Suppressor macrophage treated with lipopolysaccharide for 1 hour (primary cell): ENCODE measurements around the gene SHISAL2A.

Source experiments
- DNase-seq, 3 donors: peaks; one replicate each; pipeline ENCODE4 v3.0.0-alpha.2; 2020 to 2022

Gene SHISAL2A

DNA sequence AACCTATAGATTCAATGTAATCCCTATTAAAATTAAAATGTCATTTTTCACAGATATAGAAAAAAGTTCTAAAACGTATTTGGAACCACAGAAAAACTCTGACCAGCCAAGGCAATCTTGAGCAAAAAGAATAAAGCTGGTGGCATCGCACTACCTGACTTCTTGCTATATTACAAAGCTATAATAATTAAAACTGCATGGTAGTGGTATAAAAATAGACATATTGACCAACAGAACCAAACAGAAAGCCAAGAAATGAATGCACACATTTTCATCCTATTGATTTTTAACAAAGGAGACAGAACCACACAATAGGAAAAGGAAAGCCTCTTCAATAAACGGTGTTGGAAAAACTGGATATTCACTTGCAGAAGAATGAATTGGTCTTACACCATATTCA lies 9.2 kb upstream of the SHISAL2A start:
- no peak for DNase-seq

DNA sequence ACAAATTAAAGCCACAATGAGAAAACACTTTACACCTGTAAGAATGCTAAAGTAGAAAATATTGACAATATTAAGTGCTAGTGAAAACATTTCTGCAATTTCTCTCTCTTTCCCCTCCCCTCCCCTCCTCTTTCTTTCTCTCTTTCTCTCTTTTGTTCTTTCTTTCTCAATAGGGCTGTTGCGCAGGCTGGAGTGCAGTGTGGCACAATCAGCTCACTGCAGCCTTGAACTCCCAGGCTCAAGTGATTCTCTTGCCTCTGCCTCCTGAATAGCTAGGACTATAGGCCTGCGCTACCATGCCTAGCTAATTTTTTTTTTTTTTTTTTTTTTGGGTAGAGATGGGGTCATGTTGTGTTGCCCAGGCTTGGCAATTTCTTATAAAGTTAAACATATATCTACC lies 5.9 kb upstream of the SHISAL2A start:
- no peak for DNase-seq

DNA sequence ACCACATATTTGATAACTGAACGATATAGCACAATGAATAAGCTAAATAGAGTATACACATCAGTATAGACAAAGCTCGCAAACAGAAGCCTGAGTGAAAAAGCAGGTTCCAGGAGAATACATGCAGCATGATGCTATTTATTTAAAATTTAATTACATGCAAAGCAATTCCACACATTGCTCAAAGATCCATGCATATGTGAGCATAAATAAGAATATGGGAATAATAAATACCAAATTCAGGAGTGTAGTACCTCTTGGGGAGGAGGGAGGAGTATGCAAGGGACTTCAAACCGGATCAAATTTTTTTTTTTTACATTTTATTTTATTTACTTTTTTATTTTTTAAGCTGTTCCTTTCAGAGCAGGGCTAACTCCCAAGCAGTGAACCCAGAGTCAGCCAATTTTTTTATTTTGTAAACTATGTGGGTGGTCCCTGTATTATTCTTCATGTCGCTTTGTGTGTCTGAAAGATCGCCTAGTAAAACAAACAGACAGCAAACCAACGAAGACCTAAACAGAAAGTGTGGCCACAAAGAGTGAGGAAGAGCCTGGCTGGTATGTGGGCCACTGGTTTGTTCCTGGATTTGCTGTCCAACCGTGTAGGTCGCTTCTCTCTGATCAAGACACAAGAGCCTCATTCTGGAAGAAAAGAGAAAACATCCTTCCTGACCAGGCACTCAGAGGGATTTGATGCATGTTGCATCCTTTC lies 4.2 kb upstream of the SHISAL2A start:
- no peak for DNase-seq

DNA sequence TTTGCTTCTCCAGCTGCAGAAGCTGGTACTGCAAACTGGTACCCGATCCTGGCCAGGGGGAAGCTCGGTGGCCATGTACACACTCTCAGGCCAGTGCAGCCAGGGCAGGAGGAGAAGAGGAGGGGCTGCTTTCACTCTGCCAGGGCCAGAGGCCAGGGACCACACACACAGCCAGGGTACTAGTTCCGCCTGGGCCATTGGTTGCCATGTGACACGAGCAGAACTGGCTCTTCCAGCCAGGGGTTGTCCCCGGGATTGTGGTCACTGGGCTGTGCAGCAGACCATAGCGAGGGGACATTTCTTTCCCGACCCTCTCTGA lies 3.7 kb upstream of the SHISAL2A start:
- no peak for DNase-seq

DNA sequence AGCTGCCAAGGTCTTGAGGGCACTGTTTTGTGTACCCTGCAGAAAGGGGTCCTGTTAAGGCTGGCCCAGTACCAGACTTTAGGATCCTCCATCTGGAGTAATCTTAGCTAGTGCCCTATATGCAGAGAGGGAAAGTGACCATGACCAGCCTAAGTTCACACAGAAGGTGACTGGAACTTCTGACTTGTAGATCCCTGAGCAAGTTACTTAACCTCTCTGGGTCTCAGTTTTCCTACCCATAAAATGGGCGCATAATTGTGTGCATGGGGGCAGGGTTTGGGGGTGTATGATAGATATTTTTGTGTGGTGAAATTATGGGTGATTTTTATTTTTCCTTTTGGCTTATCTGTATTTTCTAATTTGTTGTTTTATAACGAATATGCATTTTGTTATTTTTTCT lies 3.3 kb upstream of the SHISAL2A start:
- no peak for DNase-seq

DNA sequence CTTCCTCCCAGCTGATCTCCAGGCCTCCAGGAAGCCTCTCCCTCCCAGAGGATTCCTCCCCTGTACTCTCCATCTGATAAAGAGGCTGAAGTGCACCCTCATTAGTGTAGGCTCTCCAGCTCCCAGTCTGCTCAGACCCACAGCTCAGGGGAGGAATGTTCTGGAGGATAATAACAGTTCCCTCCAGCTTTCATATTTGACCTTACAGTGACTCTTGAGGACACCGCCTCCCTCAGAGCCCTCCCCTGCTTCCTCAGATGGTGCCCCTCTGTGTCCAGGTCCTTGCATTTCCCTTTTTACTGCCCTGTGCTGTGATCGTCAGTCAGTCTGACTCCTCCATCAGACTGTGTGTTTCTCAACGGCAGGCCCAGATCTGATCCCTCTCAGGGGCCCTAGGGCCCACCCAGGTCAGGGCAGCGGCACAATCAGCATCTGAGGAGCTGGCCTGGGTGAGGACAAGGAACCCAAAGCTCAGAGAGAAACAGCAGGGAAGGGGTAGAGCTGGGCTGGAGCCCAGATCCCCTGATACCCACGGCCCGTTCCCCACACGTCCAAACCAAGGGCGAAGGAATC lies 1.1 kb upstream of the SHISAL2A start:
- DNase-seq, result peak in 2 of 3 donors; percentile 22

DNA sequence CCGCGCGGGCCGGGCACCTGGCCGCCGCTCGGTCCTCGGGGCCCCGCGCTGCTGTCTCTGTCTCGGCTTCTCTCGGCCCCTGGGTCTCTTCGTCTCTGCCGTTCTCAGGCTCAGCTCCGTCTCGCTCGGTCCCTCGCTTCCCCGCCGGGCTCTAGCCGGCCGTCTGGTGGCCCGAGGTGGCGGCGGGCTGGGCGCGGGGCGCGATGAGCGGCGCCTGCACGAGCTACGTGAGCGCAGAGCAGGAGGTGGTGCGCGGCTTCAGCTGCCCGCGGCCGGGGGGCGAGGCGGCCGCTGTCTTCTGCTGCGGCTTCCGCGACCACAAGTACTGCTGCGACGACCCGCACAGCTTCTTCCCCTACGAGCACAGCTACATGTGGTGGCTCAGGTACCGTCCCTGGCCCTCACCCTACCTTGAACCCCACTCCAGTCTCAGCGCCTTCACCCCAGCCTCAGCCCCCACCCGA lies 355 bp downstream of the SHISAL2A start:
- peak in 2 of 3 donors; percentile 16 to 35 for DNase-seq

DNA sequence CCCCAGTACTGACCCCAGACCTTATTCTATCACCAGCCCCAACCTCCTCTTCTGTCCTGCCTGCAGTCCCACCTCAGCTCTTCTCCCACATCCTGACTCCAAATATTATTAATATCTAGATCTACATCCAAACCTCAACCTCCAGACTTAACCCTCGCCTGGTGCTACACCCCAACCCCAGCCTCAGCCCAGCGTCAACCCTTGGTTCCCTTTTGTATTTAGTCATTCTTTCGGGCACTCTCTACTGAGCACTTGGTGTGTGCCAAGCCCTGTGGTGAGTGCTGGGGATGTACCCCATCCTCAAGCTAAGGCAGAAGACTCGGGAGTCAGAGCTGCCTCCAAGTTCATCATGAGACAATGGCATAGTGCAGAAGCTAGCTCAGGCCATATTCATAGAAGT lies 1.1 kb downstream of the SHISAL2A start:
- peak in 2 of 3 donors; percentile 7 to 16 for DNase-seq

DNA sequence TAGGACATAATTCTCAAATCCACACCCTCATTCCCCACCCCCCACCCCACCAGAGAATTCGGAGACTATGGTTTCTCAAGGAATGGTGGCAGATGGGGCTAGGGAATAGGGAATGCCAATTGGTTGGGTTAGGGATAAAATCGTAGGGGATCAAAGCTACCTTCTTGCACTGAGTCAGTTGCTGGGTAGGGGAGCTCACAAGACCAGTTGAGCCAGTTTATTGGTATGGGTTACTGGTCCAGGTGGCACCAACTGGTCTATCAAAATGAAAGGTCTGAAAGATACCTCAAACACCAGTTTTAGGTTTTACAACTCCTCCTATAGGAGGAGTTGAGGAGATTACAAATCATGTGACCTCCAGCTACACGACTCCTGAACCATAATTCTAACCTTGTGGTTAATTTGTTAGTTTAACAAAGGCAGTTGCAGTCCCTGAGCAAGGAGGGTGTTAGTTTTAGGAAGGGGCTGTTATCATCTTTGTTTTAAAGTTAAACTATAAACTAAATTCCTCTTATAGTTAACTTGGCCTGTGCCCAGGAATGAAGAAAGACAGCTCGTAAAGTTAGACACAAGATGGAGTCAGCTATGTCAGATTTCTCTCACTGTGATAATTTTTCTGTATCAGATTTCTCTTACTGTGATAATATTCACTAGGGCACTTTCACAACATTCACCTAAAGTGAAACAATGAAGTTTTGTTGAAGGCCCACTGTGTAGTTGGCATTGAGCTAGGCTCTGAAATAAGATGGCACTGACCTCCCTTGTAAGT lies 2.5 kb downstream of the SHISAL2A start:
- no peak for DNase-seq

DNA sequence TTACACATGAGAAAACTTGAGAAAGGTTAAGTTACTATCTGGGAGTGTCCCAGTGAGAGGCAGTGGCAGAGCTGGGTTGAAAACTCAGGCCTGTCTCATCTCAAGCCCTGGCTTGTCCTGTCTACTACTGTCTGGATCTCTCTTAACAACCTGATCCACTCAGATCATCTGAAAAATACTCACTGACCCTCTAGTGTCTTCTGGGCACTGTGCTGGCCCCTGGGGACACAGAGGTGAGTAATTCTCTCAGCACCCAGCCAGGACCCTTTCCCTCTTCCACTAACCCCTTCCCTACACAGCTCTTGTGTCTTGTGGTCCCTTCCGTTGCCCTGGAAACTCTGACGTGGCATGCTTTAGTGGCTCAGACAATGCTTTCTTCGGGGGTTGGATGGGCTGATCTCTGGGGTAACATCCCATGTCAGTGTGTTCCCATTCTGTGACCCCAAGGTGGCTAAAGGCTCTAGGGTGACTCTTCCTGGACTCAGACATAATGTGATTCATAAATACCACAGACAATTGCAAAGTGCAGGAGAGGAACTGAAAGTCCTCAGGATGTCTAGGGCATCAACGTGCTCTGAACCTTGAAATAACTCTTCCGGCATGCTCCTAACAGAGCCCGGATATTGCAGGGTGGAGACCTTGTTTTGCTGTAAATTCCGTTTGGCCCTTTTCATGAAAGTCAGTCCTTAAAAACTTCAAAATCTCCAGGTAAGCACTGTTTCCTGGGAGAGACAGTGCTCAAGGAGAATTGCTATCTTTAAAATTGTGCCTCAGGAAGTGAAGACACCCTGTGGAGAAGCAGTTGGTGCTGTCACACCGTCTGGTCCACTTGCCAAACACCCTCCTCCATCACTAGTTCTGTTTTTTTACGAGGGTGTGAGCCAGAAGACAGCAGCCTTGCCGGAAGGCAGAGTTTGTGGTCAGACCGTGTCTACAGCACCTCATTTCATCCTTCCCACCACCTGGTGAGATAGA lies 4.0 kb downstream of the SHISAL2A start:
- peak; percentile 45 to 50 (median 46) for DNase-seq

DNA sequence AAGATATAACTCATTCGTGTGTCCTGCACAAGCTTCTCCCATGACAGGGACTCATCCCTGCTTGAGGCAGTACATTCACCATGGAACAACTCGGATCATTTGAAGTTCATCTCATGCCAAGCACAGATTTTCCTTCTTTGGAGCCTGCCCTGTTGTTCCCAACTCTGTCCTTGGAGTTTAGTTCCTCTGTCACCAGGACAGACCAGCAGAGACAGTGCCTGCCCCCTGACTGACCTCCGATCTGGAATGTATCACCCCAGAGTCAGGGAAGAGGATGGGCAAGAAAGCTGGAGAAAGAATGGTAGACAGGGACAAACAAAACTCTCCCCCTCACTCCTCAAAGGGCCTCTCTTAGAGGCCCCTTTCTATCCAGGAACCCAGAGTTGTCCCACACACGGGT lies 5.0 kb downstream of the SHISAL2A start:
- DNase-seq, result no peak

DNA sequence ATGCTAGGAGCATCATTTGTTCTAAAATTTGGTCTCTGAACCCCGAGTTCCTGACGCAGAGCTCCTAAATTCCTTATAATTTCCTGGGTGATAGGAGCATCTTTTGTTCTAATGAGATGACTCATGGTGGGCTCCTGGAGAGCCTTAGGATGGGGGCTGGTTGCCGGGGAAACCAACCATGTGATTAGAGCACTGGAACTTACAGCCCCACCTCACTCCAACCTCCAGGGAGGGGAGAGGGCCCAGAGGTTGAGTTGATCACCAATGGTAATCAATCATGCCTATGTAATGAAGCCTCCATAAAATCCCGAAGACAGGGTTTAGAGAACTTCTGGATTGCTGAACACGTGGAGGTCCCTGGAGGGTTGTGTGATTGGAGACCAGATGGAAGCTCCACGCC lies 7.7 kb downstream of the SHISAL2A start:
- no peak for DNase-seq

DNA sequence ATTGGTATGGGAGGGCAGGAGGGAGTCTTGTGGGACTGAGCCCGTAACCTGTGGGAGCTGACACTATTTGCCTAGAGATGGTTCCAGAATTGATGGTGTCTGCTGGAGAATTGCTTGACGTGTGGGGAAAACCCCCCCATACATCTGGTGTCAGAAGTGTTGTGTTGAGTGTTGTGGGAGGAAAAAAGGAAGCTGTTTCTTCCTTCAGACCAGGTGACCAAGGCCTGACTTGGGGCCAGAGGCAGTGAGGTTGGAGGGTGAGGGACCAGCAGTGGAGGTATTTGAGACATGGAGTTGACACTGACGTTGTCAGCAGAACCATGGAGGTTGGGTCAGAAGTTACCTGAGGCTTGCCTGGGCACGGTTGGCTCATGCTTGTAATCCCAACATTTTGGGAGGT lies 8.3 kb downstream of the SHISAL2A start:
- peak; percentile 29 to 52 (median 42) for DNase-seq

DNA sequence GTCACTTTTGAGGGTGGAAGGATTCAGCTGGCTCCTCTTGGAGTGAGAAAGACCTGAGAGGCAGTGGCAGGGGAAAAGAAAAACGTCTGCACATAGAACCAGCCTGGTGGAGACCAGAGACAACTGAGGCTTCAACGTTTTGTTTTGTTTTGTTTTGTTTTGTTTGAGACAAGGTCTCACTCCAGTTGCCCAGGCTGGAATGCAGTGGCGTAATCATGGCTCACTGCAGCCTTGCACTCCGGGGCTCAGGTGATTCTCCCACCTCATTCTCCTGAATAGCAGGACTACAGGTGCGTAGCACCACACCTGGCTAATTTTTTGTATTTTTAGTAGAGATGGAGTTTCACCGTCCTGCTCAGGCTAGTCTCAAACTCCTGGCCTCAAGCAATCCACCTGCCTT lies 12.3 kb downstream of the SHISAL2A start:
- DNase-seq, result no peak

DNA sequence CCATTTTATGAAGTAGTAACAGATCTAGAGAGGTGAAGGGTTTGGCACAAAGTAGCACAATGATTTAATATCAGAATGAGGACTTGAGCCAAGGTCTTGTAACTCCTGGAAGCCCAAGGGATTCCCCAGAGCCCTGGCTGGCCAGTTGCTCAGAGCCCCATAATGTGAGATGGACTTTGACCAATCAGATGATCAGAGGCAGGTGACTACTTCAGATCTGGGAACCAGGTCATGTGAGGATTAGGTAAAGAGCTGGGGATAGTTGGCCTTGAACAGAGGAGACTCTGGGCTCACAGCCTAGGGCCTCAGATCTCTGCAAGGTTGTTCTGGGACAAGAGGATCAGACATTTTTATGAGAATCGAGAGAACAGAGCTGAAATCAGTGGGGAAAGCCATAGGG lies 18.9 kb downstream of the SHISAL2A start:
- DNase-seq, result peak; percentile 26 to 57 (median 31)

DNA sequence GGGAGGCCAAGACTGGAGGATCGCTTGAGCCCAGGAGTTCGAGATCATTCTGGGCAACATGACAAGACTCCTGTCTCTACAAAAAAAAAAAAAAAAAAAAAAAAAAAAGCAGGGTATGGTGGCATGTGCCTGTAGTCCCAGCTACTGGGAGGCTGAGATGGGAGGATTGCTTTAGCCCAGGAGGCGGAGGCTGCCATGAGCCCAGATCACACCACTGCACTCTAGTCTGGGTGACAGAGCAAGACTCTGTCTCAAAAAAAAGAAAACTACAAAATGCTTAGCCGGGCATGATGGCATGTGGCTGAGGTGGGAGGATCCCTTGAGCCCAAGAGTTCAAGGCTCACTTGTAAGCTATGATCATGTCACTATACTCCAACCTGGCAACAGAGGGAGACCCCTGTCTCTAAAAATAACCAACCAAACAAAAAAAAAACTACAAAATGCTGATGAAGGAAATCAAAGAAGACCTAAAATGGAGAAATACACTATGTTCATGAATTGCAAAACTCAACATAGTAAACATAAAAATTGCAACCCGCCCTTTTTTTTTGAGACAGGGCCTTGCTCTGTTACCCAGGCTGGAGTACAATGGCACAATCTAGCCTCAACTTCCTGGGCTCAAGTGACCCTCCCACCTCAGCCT lies 20.4 kb downstream of the SHISAL2A start:
- no peak for DNase-seq

DNA sequence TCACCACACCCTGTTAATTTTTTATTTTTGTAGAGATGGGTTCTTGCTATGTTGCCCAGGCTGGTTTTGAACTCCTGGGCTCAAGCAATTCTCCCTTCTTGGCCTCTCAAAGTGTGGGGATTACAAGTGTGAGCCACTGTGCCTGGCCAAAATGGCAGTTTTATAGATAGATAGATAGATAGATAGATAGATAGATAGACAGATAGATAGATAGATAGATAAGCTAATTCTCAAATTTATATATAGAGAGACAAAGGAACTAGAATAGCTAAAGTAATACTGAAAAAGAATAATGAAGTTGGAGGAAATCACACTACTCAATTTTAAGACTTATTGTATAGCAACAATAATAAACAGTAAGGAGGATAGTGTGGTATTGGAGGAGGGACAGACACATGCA lies 21.1 kb downstream of the SHISAL2A start:
- DNase-seq, result no peak

DNA sequence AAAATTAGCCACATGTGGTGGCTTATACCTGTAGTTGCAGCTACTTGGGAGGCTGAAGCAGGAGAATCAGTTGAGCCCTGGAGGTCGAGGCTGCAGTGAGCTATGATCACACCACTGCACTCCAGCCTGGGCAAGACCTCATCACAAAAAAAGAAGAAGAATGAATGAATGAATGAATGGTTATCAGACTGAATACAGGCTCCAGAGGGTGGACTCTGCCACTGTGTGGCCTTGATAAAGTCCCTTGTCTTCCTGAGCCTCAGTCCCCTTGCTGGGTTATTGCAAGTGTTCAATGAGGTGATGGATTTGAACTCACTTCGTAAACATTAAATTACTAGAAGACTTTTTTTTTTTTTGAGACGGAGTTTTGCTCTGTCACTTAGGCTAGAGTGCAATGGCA lies 24.7 kb downstream of the SHISAL2A start:
- DNase-seq, result no peak

DNA sequence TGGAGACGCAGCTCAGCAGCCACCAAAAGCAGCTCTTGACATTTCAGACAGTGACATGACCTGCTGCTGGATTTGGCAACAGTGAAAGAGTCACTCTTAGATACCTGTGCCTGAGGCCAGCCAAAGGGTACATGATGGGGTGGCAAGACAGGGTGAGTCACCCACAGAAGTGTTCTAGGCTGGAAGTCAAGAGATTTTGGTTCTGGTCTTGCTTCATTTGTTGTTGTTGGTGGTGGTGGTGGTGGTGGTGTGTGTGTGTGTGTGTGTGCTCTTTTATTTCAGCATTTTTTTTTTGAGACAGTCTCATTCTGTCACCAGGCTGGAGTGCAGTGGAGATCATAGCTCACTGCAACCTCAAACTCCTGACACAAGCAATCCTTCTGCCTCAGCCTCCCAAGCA lies 25.8 kb downstream of the SHISAL2A start:
- no peak for DNase-seq

DNA sequence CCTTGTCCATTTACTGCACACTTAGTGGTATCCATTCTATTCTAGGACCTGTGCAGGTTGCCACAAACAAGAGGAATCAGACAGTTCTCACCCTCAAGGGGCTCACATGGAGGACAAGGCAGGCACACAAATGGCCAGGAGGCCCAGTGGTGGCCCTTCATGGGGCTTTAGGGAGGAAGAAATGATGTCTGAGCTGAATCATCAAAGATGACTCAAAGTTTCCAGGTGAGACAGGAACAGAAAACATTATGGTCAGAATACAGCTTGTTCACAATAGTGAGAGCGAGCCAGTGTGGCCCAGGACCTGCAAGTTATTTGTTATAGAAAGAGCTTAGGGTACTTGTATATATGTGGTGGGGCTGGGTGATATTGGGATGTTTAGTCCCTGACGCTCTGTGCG lies 26.4 kb downstream of the SHISAL2A start:
- DNase-seq, result no peak

DNA sequence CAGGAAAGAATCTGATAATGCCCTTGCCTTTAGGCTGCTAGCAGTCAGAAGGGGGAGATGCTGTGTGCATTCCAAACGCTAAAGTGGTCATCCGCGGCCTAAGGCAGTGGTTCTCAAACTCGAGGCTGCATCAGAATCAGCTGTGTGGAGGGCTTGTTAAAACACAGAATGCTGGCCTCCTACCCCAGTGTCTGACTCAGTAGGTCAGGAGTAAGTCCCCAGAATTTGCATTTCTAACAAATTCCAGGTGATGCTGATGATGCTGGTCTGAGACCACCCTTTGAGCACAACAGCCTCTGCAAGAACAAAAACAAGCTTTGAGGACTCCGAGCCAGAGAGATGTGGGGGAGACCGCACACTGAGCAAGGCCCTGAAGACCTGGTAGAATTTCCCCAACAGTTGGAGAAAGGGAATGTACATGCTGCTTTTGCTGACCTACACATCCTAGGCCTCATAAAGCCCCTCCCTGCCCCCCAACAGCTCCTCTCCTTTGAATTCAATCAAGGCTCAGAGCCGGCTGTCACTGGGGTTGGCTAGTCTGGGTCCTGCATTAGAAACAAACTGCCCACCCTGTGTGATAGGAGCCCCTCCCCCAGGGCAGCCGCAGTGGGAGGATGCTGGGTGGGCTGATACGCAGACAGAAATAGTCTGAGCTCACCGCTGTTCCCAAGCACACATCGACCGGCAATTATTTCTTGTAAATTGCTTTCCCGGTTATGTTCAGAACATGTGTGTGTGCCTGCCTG lies 27.1 kb downstream of the SHISAL2A start:
- no peak for DNase-seq

DNA sequence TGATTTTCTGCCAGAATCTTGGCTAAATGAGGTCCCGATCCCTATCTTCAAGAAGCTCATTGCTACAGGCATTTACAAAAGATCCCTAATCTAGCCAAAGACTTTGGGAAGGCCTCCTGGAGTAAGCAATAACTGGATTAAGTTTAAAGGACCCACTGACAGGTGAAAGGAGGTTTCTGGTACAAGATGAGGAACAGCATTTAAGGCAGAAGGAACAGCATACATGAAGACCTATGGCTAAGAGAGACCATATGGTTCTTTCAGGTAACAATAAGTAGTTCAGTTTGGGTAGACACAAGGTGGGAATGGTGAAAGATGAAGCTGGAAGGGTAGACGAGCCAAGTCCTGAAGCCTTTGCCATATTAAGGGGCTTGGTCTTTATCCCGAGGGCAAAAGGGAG lies 27.8 kb downstream of the SHISAL2A start:
- no peak for DNase-seq
